Keratinocyte (primary cell): Measurements from ENCODE around the gene MRPL45. TPM values are rescaled to one million over a fixed set of nuclear protein-coding genes. Genes with fewer than 3 reads are reported as not detected.
A peak's percentile ranks its signal among the peaks of the same experiment; 100 is the strongest.

Experiments
- DNase-seq: peaks from one replicate; pipeline ENCODE4 v3.0.0-alpha.2; 2011; ENCODE audit warnings: low read depth, missing footprints, low spot score
- FAIRE-seq: peaks from 2 replicates; lab custom pipeline; 2011; peaks lifted over from hg19 to GRCh38; lab: Jason Lieb, UNC
- H2AFZ ChIP-seq: 2 replicates; pipeline ENCODE4 v1.6.0; 2012; ENCODE audit warnings: low read length, control low read depth, inconsistent platforms; ENCODE audit not compliant: control insufficient read depth
- H3K27ac ChIP-seq: 2 replicates; pipeline ENCODE4 v1.5.1; 2011; ENCODE audit warnings: low read length; ENCODE audit not compliant: control insufficient read depth, insufficient read depth
- H3K27me3 ChIP-seq: 3 replicates; pipeline ENCODE4 v1.6.0; 2011; ENCODE audit warnings: low read length; ENCODE audit not compliant: control insufficient read depth, insufficient read depth; ENCODE audit errors: extremely low read depth
- H3K36me3 ChIP-seq, 2 experiments: 2 replicates in 1 of 2; 3 replicates in 1 of 2; pipeline ENCODE4 v1.5.1; 2011; ENCODE audit warnings: low read length in 2 of 2, mild to moderate bottlenecking in 1 of 2; ENCODE audit not compliant: control insufficient read depth in 2 of 2, insufficient read depth in 2 of 2; ENCODE audit errors: extremely low read depth in 1 of 2
- H3K4me1 ChIP-seq: 3 replicates; pipeline ENCODE4 v1.5.1; 2011; ENCODE audit warnings: low read length; ENCODE audit not compliant: control insufficient read depth, insufficient read depth; ENCODE audit errors: extremely low read depth
- H3K4me2 ChIP-seq: 3 replicates; pipeline ENCODE4 v1.6.0; 2011; ENCODE audit warnings: low read depth, low read length; ENCODE audit not compliant: control insufficient read depth, insufficient read depth; ENCODE audit errors: extremely low read depth
- H3K4me3 ChIP-seq, 3 experiments: fragments of 200-600 bp in 1 of 3; sonication (generic) in 1 of 3; 2 replicates in 2 of 3; 3 replicates in 1 of 3; pipeline ENCODE4 v1.5.1; 2011 to 2016; ENCODE audit warnings: low read length in 3 of 3, mild to moderate bottlenecking in 3 of 3, control low read depth in 2 of 3, inconsistent platforms in 1 of 3, low read depth in 1 of 3, mixed read lengths in 1 of 3, mixed run types in 1 of 3, moderate library complexity in 1 of 3; ENCODE audit not compliant: control insufficient read depth in 2 of 3, insufficient read depth in 2 of 3; ENCODE audit errors: extremely low read depth in 1 of 3
- H3K79me2 ChIP-seq: 2 replicates; pipeline ENCODE4 v1.6.0; 2012; ENCODE audit warnings: low read length; ENCODE audit not compliant: control insufficient read depth, insufficient read depth
- H3K9ac ChIP-seq: 3 replicates; pipeline ENCODE4 v1.6.0; 2011; ENCODE audit warnings: low read length; ENCODE audit not compliant: control insufficient read depth, insufficient read depth; ENCODE audit errors: extremely low read depth
- H3K9me1 ChIP-seq: 3 replicates; pipeline ENCODE4 v1.6.0; 2011; ENCODE audit warnings: low read length; ENCODE audit not compliant: control insufficient read depth, insufficient read depth; ENCODE audit errors: extremely low read depth
- H3K9me3 ChIP-seq: 2 replicates; pipeline ENCODE4 v1.5.1; 2012; ENCODE audit warnings: low read depth, low read length; ENCODE audit not compliant: control insufficient read depth
- H4K20me1 ChIP-seq: 3 replicates; pipeline ENCODE4 v1.6.0; 2011; ENCODE audit warnings: low read length; ENCODE audit not compliant: control insufficient read depth, insufficient read depth; ENCODE audit errors: extremely low read depth
- EZH2 ChIP-seq: IDR thresholded peaks from one replicate; pipeline ENCODE4 v1.6.1; 2012; ENCODE audit warnings: inconsistent platforms, mild to moderate bottlenecking, low read length, moderate library complexity
- dilution Hi-C: fragments of 300-500 bp; cut with MboI; formaldehyde crosslinking; loops from one replicate; pipeline ENCODE4 v1.7.0; 2020; ENCODE audit warnings: low sequenced_read_pairs; ENCODE audit not compliant: extremely low pct_ligation_motif_present
- polyA plus RNA-seq, 5 experiments: library from polyadenylated mRNA; depleted of rRNA in 3 of 5; stranded (reverse) in 3 of 5; stranded (forward) in 1 of 5; unstranded in 1 of 5; fragments of >200 nt; gene quantifications; 1 replicate in 1 of 5; 2 replicates in 3 of 5; 3 replicates in 1 of 5; pipeline versions ENCODE4 v1.2.1 to v1.2.3, GENCODE V29; 2011 to 2012; ENCODE audit warnings: missing spikeins in 2 of 5, low read depth in 1 of 5, low replicate concordance in 1 of 5
- TF ChIP-seq, protein P1 (sequence below), 3 experiments: IDR thresholded peaks in 1 of 3; conservative IDR thresholded peaks in 1 of 3; optimal IDR thresholded peaks in 1 of 3; 2 replicates in 2 of 3; 3 replicates in 1 of 3; pipeline versions ENCODE3 to v1.5.1; 2011; ENCODE audit warnings: low read length in 3 of 3, mild to moderate bottlenecking in 3 of 3, moderate library complexity in 2 of 3, control low read depth in 1 of 3, inconsistent platforms in 1 of 3; ENCODE audit not compliant: insufficient read depth in 2 of 3; ENCODE audit errors: extremely low read depth in 1 of 3

MRPL45 gene
- polyA plus RNA-seq, 1 donor (not counting 4 experiments of a cell fraction or from before 2014, with no cell fraction given), result 64.9 TPM

DNA sequence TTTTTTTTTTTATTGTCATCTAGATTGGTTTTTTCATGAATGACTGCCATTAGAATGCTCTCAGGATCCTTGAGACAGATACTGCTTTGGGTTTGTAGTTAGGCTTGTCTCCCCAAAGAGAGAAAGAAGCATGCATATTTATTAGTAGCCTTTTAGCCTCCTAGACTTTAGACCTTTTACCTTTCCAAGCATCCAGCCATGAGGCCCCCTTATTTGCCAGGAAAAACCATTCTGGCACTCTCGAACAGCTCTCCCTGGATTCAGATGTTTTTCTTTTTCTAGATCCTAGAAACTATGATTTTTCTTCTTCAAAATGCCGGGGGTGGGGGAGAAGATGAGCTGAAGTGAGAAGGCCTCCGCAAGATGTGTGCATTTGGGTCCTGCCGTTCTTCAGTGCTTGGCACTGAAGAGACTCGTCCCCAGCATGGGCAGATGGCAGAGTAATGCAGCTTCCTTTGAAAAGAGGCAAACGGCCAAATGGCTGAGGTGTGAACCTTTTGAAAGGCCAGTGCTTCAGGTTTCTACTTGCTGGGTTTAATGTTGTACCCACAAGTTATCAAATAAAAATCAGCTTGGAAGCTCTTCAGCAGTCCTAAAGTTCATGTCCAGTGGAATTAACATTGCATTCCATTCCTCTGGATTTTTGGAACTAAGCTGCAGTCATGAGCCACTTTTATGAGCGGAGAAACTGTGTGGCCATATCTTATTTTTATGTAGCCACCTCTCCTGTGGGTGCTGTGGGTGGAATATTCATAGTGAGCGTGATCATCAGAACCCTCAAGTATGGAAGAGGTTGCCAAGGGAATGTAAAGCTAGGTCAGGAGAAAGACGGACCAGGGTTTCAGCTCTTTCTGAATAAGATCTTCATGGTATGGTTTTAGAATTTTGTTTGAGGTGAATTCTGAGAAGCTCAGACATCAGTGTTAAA is 61.9 kb downstream of the MRPL45 start:
- dilution Hi-C loops, result no loop called here
- Histone ChIP-seq H3K4me1 (peaks cover 17% of the 10 kb centered on the region), H4K20me1 (peaks cover 3% of the 10 kb centered on the region), H3K9me1 (no peaks in the 10 kb centered on the region), H3K36me3 (peaks cover 0 to 2% of the 10 kb centered on the region in 2 experiments), H3K9me3 (no peaks in the 10 kb centered on the region), H3K27ac (no peak overlapping the region), H3K9ac (no peak overlapping the region), H3K79me2 (peaks cover 12% of the 10 kb centered on the region), H3K4me2 (peak overlapping the region; percentile 20), H2AFZ (no peak overlapping the region), H3K27me3 (no peaks in the 10 kb centered on the region), H3K4me3 (no peak overlapping the region)
- DNase-seq (no peak), FAIRE-seq (no peak)
- TF ChIP-seq, protein P1, sequence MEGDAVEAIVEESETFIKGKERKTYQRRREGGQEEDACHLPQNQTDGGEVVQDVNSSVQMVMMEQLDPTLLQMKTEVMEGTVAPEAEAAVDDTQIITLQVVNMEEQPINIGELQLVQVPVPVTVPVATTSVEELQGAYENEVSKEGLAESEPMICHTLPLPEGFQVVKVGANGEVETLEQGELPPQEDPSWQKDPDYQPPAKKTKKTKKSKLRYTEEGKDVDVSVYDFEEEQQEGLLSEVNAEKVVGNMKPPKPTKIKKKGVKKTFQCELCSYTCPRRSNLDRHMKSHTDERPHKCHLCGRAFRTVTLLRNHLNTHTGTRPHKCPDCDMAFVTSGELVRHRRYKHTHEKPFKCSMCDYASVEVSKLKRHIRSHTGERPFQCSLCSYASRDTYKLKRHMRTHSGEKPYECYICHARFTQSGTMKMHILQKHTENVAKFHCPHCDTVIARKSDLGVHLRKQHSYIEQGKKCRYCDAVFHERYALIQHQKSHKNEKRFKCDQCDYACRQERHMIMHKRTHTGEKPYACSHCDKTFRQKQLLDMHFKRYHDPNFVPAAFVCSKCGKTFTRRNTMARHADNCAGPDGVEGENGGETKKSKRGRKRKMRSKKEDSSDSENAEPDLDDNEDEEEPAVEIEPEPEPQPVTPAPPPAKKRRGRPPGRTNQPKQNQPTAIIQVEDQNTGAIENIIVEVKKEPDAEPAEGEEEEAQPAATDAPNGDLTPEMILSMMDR (optimal IDR thresholded peaks at IDR 0.05 in 1 of 3, IDR thresholded peaks at IDR 0.05 in 1 of 3, conservative IDR thresholded peaks at IDR 0.05 in 1 of 3; ENCODE audit: extremely low read depth in 1 of 3, insufficient read depth in 2 of 3, low read length in 3 of 3), result no peak
- TF ChIP-seq EZH2, result no peak

DNA sequence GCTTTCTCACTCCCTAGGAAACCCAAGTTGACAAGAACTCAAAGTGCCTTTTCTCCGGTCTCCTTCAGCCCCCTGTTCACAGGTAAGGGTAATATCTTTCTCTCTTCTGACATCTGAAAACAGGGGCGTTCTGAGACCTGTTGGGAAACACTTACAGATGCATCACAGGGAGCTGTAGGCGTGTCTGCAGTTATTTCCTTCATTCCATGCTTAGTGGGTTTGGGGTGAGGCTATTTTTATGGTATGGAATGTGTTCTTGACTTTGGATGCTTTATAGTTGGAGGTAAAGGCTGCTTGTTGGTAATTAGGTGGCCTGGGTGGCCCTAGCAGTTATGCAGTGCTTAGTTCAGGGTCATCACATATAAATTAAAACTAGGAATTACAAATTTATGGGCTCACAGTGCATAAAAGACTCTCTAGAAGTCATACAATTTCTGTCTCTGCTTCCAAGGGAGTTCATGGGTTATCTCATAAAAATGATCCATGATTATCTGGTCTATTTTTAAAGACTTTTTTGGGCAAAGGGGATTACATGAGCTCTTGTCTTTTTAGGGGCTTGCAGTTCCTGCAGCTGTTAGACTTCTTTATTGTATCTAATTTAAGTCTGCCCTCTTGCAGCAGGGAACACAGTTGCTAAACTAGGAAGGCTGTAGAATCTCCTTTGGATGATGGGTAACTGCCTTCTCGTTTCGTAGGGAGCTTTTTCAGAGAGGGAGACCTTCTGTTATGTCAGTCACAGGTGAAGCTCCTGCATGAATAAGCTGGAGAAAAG is 64.9 kb downstream of the MRPL45 start:
- H2AFZ ChIP-seq, result no peak overlapping the region
- H3K4me3 ChIP-seq, result no peak overlapping the region
- H3K9me3 ChIP-seq, result no peaks in the 10 kb centered on the region
- H3K9me1 ChIP-seq, result peaks cover 2% of the 10 kb centered on the region
- H3K4me2 ChIP-seq, result peak overlapping the region; percentile 64
- no peak overlapping the region for H3K27ac ChIP-seq
- no peaks in the 10 kb centered on the region for H3K27me3 ChIP-seq
- H3K36me3 ChIP-seq, result peaks cover 0 to 2% of the 10 kb centered on the region in 2 experiments
- TF ChIP-seq, protein P1 (optimal IDR thresholded peaks at IDR 0.05 in 1 of 3, IDR thresholded peaks at IDR 0.05 in 1 of 3, conservative IDR thresholded peaks at IDR 0.05 in 1 of 3; ENCODE audit: extremely low read depth in 1 of 3, insufficient read depth in 2 of 3, low read length in 3 of 3), result no peak
- no peak for TF ChIP-seq EZH2
- no peak overlapping the region for H3K9ac ChIP-seq
- DNase-seq (no peak), FAIRE-seq (no peak)
- dilution Hi-C loops, result no loop called here
- H3K4me1 ChIP-seq, result peaks cover 17% of the 10 kb centered on the region
- peaks cover 3% of the 10 kb centered on the region for H4K20me1 ChIP-seq
- peaks cover 3% of the 10 kb centered on the region for H3K79me2 ChIP-seq
